Heart left ventricle (tissue), 13 donors: ENCODE measurements around the gene RPS19.

Source experiments
- POLR2A ChIP-seq, 2 donors: fragments of 450-650 bp; IDR thresholded peaks; one replicate each; pipeline ENCODE4 v1.6.1; 2017; ENCODE audit warnings: antibody characterized with exemption in 2 of 2, mild to moderate bottlenecking in 2 of 2, moderate library complexity in 2 of 2
- TF ChIP-seq, protein P1 (sequence below), 12 donors: fragments of 200-600 bp; sonication (generic) in 4 of 12; IDR thresholded peaks; one replicate each; pipeline versions ENCODE4 v1.5.0 to v1.8.0; 2018 to 2022; ENCODE audit warnings: antibody characterized with exemption in 12 of 12, mild to moderate bottlenecking in 5 of 12
- donor health status: ischemic (EF 13 %, LVEDD 7.1; RV severe dilation, severe dysfunction).
- donor health status: DM: no; HTN: yes; CAD: no.
- donor health status: DM: no; HTN: no; CAD: no.
- donor health status: ischemic (EF 25% LVEDD 6.9; RV normal size, moderate dysfunction).
- donor health status: ischemic (EF 25% LVEDD 5.7; RV mildly dilated, moderate dysfunction).
- donor health status: ischemic (EF 35%, LVEDD 5.7; RV mildly dilated, moderate dysfunction).
- donor health status: nonischemic (EF 11% LVEDD 7.7; RV severe dilation, severe dysfunction).
- donor health status: DM: yes; HTN: yes; CAD: no.
- donor health status: PGD.
- donor health status: ischemic (EF 29% LVEDD 5.4; RV normal size, mild dysfunction).
- donor health status: nonischemic (EF 23%, LVEDD 6.1; RV moderate dilation, normal function).

- TF ChIP-seq, protein P1, sequence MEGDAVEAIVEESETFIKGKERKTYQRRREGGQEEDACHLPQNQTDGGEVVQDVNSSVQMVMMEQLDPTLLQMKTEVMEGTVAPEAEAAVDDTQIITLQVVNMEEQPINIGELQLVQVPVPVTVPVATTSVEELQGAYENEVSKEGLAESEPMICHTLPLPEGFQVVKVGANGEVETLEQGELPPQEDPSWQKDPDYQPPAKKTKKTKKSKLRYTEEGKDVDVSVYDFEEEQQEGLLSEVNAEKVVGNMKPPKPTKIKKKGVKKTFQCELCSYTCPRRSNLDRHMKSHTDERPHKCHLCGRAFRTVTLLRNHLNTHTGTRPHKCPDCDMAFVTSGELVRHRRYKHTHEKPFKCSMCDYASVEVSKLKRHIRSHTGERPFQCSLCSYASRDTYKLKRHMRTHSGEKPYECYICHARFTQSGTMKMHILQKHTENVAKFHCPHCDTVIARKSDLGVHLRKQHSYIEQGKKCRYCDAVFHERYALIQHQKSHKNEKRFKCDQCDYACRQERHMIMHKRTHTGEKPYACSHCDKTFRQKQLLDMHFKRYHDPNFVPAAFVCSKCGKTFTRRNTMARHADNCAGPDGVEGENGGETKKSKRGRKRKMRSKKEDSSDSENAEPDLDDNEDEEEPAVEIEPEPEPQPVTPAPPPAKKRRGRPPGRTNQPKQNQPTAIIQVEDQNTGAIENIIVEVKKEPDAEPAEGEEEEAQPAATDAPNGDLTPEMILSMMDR (IDR thresholded peaks at IDR 0.05), result no peak
- no peak for TF ChIP-seq POLR2A (IDR thresholded peaks at IDR 0.05)
Observed at GRCh38 chr19:41811981-41812380, 48.1 kb upstream of the RPS19 start.
